ENCODE data around the gene AKAP5.

The AKAP5 gene

DNA sequence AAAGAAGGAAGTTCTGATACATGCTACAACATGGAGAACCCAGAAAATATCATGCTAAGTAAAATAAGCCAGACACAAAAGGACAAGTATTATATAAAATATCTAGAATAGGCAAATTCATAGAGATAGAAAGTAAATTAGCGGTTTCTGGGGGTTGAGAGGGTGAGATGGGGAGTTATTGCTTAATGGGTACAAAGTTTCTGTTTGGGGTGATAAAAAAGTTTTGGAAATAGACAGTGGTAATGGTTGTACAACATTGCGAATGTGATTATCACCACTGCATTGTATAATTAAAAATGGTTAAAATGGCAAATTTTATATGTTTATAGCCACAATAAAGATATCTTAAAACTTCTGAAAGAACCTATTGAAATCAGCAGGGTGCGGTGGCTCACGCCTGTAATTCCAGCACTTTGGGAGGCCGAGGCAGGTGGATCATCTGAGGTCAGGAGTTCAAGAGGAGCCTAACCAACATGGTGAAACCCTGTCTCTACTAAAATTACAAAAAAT is 23.3 kb downstream of the AKAP5 start:
- no peak for TF ChIP-seq CTCF (IDR thresholded peaks at IDR 0.05; ENCODE audit: insufficient read depth, low read length, missing control alignments)
- CTCF ChIA-PET = interaction anchor here (2.1 to 6.6 kb wide), 3 partner anchors 10 to 145 kb away, joined by 7 to 76 read pairs (median 46); no protein-coding TSS in a partner anchor
- H3K4me3 ChIP-seq (ENCODE audit: low read depth, low read length) = no peak overlapping the region
- POLR2A ChIA-PET = no interaction called here
- DNase-seq (ENCODE audit: low read depth, low spot score) = no peak

DNA sequence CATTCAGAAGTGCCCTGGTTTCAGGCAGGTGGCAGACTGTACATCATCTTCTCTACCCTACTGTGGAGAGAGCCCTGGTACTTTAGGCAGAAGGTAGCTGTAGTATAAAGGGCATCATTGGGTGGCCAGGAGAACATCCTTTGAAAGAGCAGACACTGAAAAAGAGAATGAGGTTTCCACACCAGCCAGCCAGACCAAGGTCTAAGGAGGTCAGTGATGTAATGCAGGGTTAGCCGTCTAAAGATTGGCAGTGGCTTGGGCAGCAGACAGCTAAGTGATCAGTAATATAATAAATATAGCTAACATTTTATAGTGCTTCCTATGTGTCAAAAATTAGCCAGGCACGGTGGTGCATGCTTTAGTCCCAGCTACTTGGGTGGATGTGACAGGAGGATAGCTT is 26.3 kb downstream of the AKAP5 start:
- H3K4me3 ChIP-seq (ENCODE audit: low read depth, low read length) = no peak overlapping the region
- TF ChIP-seq CTCF (IDR thresholded peaks at IDR 0.05; ENCODE audit: insufficient read depth, low read length, missing control alignments) = no peak
- ChIA-PET POLR2A (no interaction called here), CTCF (interaction anchor here (0.6 to 4.9 kb wide), 5 partner anchors 13 to 147 kb away, joined by 3 to 46 read pairs (median 3); no protein-coding TSS in a partner anchor)
- no peak for DNase-seq (ENCODE audit: low read depth, low spot score)

- H3K4me3 ChIP-seq (ENCODE audit: low read depth, low read length) = no peak overlapping the region
- no peak for TF ChIP-seq CTCF (IDR thresholded peaks at IDR 0.05; ENCODE audit: insufficient read depth, low read length, missing control alignments)
- CTCF ChIA-PET = interaction anchor here (0.6 to 4.9 kb wide), 3 partner anchors 15 to 157 kb away, joined by 3 to 46 read pairs (median 6); no protein-coding TSS in a partner anchor
- DNase-seq (ENCODE audit: low read depth, low spot score) = no peak
- POLR2A ChIA-PET = no interaction called here
Observed at GRCh38 chr14:64493455-64493854, 28.2 kb downstream of the AKAP5 start.

- CTCF ChIA-PET = interaction anchor here (1.1 to 5.5 kb wide), 3 partner anchors 10 to 152 kb away, joined by 3 to 33 read pairs (median 14); no protein-coding TSS in a partner anchor
- TF ChIP-seq CTCF (IDR thresholded peaks at IDR 0.05; ENCODE audit: insufficient read depth, low read length, missing control alignments) = no peak
- no peak for DNase-seq (ENCODE audit: low read depth, low spot score)
- POLR2A ChIA-PET = no interaction called here
- no peak overlapping the region for H3K4me3 ChIP-seq (ENCODE audit: low read depth, low read length)
Observed at GRCh38 chr14:64495252-64495651, 30.0 kb downstream of the AKAP5 start.

DNA sequence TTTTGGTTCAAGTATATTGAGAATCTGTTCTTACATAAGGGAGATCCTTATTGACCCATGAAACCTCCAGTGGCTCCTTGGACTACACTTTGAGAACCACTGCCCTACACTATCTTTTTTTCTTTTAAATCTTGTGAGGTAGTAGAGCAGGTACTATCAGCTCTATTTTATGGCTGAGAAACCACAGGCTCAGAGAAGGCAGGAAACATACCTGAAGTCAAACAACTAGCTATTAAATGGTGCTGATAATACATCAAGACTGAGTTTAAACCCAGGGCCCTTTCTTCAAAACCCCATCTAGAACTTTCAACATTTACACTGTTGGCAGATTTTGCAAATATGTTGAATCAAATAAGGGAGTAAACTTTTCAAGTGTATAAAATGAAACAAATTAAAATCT is 31.5 kb downstream of the AKAP5 start:
- ChIA-PET POLR2A (interaction anchor here (1.3 kb wide), 1 partner anchor 9 kb away, joined by 3 read pairs; no protein-coding TSS in a partner anchor), CTCF (interaction anchor here (0.6 to 5.5 kb wide), 5 partner anchors 13 to 153 kb away, joined by 3 to 33 read pairs (median 6); no protein-coding TSS in a partner anchor)
- no peak for TF ChIP-seq CTCF (IDR thresholded peaks at IDR 0.05; ENCODE audit: insufficient read depth, low read length, missing control alignments)
- DNase-seq (ENCODE audit: low read depth, low spot score) = no peak
- H3K4me3 ChIP-seq (ENCODE audit: low read depth, low read length) = no peak overlapping the region

DNA sequence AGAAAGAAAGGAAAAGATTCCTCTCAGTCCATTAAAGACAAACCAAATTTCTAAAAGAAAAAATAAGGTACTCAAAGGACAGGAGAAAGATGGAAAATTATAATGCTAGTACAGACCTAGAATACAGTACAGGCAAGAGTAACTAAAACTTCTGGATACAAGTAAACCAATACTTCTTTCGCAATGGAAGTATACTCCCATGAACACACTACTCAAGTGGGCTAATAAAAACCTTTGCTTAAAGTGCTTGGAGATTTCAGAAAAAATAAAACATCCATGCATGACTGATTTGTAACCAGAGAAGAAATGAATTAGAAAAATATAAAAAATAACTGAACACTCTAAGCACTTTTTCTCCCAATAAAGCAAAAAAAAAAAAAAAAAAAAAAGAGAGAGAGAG is 34.8 kb downstream of the AKAP5 start:
- no peak overlapping the region for H3K4me3 ChIP-seq (ENCODE audit: low read depth, low read length)
- no peak for TF ChIP-seq CTCF (IDR thresholded peaks at IDR 0.05; ENCODE audit: insufficient read depth, low read length, missing control alignments)
- ChIA-PET CTCF (interaction anchor here (1.8 to 2.6 kb wide), 3 partner anchors 10 to 22 kb away, joined by 8 to 11 read pairs (median 9); no protein-coding TSS in a partner anchor), POLR2A (no interaction called here)
- no peak for DNase-seq (ENCODE audit: low read depth, low spot score)

All from AG04449 (cell line).